ENCODE data around the gene RIC1.
"Not testable (repeated sequence)": the region's sequence is repeated elsewhere in the genome, so short reads cannot be mapped to it uniquely, and the experiment has no call there.

Gene RIC1

DNA sequence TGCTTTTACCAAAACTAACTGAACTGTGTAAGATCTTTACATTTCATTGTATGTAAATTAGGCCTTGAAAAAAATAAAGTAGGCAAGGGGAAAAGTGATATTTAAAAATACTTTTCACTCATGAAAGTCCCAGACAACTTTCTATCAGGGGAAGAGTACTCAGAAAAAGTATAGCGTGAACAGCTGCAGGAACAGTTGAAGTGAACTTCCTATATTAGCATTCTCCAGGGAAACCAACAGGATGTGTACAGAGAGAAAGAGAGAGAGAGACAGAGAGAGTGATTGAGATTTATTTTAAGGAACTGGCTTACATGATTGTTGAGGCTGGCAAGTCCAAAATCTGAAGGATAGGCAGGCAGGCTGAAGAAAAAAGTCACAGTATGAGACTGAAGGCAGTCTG is 162.0 kb downstream of the RIC1 start:
- in situ Hi-C loops (cut with MboI; ENCODE audit: low sequenced_read_pairs, unreplicated experiment) = no loop called here
- TF ChIP-seq, protein P1, sequence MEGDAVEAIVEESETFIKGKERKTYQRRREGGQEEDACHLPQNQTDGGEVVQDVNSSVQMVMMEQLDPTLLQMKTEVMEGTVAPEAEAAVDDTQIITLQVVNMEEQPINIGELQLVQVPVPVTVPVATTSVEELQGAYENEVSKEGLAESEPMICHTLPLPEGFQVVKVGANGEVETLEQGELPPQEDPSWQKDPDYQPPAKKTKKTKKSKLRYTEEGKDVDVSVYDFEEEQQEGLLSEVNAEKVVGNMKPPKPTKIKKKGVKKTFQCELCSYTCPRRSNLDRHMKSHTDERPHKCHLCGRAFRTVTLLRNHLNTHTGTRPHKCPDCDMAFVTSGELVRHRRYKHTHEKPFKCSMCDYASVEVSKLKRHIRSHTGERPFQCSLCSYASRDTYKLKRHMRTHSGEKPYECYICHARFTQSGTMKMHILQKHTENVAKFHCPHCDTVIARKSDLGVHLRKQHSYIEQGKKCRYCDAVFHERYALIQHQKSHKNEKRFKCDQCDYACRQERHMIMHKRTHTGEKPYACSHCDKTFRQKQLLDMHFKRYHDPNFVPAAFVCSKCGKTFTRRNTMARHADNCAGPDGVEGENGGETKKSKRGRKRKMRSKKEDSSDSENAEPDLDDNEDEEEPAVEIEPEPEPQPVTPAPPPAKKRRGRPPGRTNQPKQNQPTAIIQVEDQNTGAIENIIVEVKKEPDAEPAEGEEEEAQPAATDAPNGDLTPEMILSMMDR (IDR thresholded peaks at IDR 0.05; ENCODE audit: borderline replicate concordance, control extremely low read depth, extremely low read depth, insufficient read depth, missing control alignments) = no peak
- no peak for DNase-seq (ENCODE audit: low spot score)

DNA sequence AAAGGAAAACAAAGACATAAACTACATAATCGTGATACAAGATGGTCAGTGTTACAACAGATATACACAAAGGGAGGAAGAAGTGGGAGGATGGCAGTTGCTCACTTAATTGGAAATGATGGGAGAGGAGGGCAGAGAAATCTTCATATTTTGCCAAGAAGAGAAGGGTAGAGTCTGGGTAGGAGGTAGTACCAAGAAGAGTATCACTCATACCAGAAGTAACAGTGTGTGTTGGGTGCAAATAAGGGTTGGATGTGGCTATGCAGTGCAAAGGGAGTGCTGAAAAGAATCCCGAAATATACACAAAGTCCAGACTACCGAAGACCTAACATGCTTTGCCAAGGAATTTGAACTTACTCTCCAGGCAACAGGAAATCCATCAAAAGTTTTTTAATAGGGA is 163.0 kb downstream of the RIC1 start:
- in situ Hi-C loops (cut with MboI; ENCODE audit: low sequenced_read_pairs, unreplicated experiment) = no loop called here
- TF ChIP-seq, protein P1 (IDR thresholded peaks at IDR 0.05; ENCODE audit: borderline replicate concordance, control extremely low read depth, extremely low read depth, insufficient read depth, missing control alignments) = no peak
- DNase-seq (ENCODE audit: low spot score) = no peak

DNA sequence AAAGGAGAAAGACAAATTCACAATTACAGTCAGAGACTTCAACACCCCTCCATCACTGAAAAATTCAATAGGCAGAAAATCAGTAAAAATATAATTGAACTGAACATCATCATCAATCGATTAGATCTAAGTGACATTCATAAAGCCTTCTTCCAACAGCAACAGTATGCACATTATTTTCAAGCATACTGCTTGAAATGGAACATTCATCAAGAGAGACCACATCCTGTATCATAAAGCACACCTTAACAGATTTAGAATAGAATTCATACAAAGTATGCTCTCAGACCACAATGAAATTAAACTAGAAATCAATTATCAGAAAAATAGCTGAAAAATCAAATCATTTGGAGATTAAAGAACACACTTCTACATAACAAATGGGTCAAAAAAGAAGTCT is 164.9 kb downstream of the RIC1 start:
- TF ChIP-seq, protein P1 (IDR thresholded peaks at IDR 0.05; ENCODE audit: borderline replicate concordance, control extremely low read depth, extremely low read depth, insufficient read depth, missing control alignments) = no peak
- DNase-seq (ENCODE audit: low spot score) = no peak
- in situ Hi-C loops (cut with MboI; ENCODE audit: low sequenced_read_pairs, unreplicated experiment) = no loop called here

DNA sequence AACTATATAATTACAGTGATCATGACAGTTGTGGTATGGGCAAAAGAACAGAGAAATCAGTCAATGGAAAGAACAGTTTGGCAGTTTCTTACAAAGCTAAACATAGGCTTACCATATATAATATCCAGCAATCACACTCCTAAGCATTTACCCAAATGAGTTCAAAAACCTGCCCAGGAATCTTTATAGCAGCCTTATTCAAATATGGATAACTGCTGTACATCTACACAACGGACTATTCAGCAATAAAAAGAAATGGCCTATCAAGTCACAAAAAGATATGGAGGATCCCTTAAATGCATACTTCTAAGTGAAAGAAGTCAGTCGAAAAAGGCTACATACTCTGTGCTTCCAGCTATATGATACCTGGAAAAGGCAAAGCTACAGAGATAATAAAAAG is 167.4 kb downstream of the RIC1 start:
- no peak for DNase-seq (ENCODE audit: low spot score)
- TF ChIP-seq, protein P1 (IDR thresholded peaks at IDR 0.05; ENCODE audit: borderline replicate concordance, control extremely low read depth, extremely low read depth, insufficient read depth, missing control alignments) = no peak
- in situ Hi-C loops (cut with MboI; ENCODE audit: low sequenced_read_pairs, unreplicated experiment) = no loop called here

DNA sequence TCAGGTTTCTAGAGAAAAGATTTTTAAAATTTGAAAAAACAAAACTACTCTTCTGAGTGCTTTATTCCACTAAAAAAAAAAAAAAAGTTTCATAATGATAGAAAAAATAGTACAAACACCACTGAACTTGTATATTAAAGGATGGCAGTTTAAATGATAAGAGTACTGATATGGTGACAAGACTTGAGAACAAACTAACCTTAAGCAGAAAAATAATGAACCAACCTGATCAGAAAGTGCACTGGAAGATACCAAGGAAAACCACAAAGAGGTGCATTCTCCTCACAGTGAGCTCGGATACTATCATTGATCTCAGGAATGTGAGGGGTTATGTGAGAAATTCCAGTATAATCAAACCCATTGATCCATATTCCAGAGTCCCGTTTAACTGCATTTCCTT is 169.7 kb downstream of the RIC1 start:
- TF ChIP-seq, protein P1 (IDR thresholded peaks at IDR 0.05; ENCODE audit: borderline replicate concordance, control extremely low read depth, extremely low read depth, insufficient read depth, missing control alignments) = no peak
- DNase-seq (ENCODE audit: low spot score) = no peak
- in situ Hi-C loops (cut with MboI; ENCODE audit: low sequenced_read_pairs, unreplicated experiment) = no loop called here

DNA sequence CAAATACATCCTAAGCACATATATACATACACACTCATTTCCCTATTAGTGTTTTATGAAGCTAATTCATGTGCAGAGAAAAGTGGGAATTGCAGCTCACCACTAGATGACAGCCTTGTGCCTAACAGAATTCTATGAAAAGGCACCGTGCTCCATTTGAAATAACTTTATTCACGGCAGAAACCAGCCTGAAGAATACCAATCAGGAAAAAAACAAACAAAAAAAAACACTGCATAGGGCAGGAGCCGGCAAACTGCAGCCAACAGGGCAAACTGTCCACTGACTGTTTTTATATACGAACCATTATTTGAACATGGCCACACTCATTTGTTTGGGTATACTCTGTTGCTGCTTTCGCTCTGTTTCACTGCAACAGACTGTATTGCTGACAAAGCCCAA is 170.4 kb downstream of the RIC1 start:
- TF ChIP-seq, protein P1 (IDR thresholded peaks at IDR 0.05; ENCODE audit: borderline replicate concordance, control extremely low read depth, extremely low read depth, insufficient read depth, missing control alignments) = peak; percentile 41
- peak; percentile 12 for DNase-seq (ENCODE audit: low spot score)
- in situ Hi-C loops (cut with MboI; ENCODE audit: low sequenced_read_pairs, unreplicated experiment) = no loop called here

DNA sequence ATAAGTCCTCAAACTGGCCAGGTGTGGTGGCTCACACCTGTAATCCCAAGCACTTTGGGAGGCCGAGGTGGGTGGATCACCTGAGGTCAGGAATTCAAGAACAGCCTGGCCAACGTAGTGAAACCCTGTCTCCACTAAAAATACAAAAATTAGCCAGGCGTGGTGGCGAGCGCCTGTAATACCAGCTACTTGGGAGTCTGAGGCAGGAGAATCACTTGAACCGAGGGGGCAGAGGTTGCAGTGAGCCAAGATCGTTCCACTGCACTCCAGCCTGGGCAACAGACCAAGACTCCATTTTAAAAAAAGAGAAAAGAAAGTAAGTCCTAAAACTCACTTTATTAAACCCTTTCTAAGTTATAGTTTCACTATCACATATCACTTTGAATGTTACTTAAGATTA is 171.5 kb downstream of the RIC1 start:
- DNase-seq (ENCODE audit: low spot score); in situ Hi-C loops (cut with MboI; ENCODE audit: low sequenced_read_pairs, unreplicated experiment): not testable (repeated sequence)

Data from GM13976 (cell line).